ENCODE data around the gene C9orf72.

Gene C9orf72

GRCh38 chr9:27573634-27574590 lies 631 bp upstream of the C9orf72 start:
- peak; percentile 98 for DNase-seq

GRCh38 chr9:27572566-27572917 lies 739 bp downstream of the C9orf72 start:
- no peak for DNase-seq

DNA sequence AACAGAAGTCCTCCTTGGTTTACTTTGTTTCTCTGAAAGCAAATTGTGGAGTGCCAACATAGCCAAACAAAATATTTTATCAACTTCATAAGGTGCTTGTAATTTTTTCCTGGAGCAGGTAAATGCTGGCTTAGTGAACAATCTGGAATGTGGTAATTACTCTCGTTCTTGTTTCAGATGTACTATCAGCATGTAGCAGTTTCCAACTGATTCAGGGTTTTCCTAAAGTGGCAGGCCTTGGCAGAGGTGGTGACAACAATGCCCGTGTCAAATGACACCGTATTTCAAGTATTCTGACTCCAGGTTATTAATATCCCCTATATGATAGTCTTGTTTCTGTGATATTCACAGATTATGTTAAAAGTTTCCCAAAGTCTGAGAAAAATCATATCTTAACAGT lies 1.2 kb downstream of the C9orf72 start:
- DNase-seq, result no peak

DNA sequence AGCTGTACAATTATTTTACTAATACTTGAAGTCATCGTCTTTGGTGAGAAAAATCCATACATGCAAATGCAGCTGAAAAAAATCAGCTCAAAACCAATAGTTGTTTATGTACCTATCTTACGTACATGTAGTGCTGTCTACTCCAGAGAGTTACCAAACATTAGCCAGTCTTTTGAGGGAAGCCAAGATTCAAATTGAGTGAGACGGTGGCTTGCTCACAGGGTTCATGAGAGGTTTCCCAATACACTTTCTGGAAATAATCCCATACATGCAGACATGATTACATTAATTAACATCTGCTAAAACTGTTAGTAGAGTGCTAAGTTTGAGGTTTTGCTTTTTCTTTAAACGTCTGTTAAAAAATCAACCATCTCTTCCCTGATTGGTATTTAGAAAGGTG lies 2.3 kb downstream of the C9orf72 start:
- no peak for DNase-seq

GRCh38 chr9:27569406-27569805 lies 3.9 kb downstream of the C9orf72 start:
- no peak for DNase-seq

DNA sequence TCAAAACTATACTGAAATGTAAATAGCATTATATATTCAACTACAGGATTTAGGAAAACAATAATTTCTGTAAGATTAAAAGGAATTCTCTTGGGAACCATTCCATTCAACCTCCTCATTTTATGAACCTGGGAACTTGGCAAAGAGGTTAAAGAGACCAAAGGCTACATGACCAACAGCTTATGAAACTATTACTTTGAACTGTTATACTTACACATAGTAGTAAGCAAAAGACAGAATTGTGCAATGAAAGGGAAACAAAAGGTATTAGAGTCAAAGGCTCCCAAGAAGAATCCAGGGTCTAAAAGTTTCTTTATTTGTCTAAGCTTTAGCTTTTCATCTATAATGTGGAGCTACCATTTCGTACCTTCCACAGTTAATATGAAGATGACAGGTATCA lies 7.2 kb downstream of the C9orf72 start:
- no peak for DNase-seq

DNA sequence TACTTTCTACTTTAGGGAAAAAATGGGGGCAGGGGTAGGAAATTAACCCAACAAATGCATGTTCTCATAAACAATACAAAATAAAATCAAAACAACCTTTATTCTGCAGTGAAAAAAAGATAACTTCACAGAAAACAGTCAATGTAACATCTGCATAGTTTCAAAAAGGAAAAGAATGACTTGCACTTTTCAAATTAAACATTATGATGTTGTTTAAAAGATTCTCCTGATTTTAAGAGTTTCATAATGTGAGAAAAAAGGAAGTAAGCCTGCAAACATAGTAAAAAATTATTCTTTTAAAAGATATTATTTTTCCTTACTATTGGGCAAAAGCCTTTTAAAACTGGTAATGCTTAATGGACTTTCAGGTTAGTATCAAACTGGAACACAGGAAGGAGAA lies 7.6 kb downstream of the C9orf72 start:
- DNase-seq, result no peak

DNA sequence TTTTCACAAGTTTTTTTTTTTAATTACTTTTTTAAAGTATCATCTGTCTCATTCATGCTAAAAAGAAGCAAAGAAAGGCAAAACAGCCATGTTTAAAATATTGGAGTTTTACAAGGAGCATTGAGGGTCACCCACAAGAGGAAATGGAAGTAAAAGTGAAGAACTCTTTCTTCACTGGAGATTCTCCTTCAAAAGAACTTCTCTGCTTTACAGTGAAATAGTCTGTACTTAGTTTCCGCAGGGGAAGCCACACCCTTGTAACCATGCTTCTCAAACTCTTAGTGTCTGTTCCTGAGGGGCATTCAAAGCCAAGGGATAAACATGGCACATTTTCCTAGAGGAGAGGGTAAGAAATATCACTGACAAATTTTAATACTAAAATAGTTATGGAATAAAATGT lies 8.6 kb downstream of the C9orf72 start:
- DNase-seq, result no peak

GRCh38 chr9:27563738-27564430 lies 9.4 kb downstream of the C9orf72 start:
- no peak for DNase-seq

- no peak for DNase-seq
These were observed 11.6 kb downstream of the C9orf72 start for GRCh38 chr9:27561685-27562084.

DNA sequence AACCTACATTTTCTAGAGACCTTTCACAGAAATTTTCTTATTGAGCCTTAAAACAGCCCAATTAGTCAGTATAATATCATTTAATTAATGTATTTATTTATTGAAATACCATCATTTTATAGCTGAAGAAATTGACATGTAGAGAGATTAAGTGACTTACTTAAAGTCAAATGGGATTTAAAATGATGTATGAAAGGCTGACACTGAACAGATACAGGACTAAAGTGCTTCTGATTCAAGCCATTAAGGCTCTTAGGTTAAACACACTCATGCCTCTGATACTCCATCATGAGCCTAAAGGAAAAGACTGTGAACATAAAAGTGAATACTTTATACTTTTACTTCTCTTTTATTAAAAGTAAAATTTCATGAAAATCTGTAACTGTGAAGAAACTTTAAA lies 12.8 kb downstream of the C9orf72 start:
- no peak for DNase-seq

DNA sequence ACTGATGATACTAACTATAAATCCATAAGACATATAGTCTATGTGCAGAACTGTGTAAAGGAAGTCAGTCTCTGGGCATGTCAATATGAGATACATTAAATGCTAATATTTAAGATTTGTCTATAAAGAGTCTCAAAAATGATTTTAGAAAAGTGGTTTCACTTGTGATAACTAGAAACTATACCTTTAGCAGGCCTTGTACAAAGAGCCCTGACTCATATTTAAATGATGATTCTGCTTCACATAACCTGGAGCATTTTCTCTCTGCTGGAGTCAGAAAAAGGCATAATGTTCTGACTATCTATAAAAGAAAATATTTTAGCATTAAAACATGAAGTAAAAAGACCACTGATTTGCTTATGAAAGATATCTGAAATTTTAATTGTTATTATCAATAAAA lies 15.0 kb downstream of the C9orf72 start:
- no peak for DNase-seq

DNA sequence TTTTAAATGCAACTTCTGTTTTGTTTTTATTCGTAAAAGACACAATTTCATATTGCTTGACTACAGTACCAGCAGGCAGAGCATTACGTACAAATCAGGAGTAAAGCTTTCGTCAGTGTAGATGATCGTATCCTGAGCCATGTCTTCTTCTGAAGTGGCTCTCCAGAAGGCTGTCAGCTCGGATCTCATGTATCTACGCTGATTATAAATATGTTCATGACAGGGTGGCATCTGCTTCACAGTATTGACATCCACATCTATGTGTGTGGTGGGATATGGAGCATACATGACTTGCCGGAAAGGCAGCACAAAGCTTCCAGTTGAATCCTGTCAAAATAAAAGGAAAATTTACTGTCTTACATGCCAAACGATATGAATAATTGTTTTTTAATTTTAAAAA lies 16.8 kb downstream of the C9orf72 start:
- no peak for DNase-seq

GRCh38 chr9:27554712-27555111 lies 18.6 kb downstream of the C9orf72 start:
- DNase-seq, result no peak

GRCh38 chr9:27549196-27549755 lies 24.0 kb downstream of the C9orf72 start:
- DNase-seq, result no peak

GRCh38 chr9:27548055-27548741 lies 25.1 kb downstream of the C9orf72 start:
- peak; percentile 31 for DNase-seq

DNA sequence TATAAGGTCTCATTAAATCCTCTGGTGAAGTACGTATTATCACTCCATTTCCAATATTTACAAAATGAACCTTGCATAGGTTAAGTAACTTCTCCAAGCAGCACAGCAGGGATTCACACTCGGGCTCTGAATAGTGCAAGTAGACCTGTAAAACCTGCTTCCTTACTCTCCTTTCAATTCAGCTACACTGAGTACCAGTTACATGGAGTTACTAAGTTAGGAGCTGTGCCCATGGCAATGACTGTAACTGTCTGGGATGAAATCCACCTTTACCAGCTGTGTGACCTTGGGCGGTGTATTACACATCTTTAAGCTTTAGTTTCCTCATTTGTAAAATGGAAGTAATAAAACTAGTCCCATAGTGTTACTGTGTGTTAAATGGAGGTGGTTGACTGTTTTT lies 27.8 kb downstream of the C9orf72 start:
- DNase-seq, result no peak

DNA sequence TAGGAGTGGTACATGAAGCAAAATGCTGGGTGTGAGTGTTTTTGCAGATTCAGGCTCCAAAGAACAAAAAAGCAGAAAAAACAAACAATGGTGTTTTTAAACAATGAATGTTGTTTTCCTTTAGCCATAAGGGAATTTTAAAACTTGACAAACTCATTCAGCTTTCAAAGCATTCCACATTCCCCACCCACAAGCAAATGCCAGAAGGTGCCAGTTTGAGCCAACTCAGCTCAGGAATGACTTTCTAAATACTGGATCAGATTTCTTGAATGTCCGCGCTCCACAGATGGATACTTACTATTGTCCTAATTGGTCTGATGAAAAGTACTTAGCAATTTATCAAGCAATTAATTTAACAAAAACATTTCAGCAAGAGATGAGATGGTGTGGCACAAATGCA lies 30.8 kb downstream of the C9orf72 start:
- DNase-seq, result no peak

DNA sequence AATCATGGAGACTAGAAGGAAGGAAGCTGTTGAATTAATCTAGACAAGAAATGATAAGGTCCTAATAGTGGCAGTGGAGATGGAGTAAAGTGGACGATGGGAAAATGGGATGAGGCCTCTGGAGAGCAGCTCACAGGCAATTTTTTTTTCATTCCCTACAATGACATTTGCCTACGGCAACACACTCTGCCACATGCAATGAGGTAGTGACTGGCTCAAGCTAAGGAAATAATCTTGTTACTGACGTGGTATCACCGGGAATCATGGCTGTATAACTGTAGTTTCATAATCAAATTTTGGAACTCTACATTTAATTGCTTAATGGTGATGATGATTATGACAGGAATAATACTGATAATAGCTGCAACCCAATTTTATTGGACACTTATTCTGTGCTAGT lies 31.5 kb downstream of the C9orf72 start:
- DNase-seq, result no peak

DNA sequence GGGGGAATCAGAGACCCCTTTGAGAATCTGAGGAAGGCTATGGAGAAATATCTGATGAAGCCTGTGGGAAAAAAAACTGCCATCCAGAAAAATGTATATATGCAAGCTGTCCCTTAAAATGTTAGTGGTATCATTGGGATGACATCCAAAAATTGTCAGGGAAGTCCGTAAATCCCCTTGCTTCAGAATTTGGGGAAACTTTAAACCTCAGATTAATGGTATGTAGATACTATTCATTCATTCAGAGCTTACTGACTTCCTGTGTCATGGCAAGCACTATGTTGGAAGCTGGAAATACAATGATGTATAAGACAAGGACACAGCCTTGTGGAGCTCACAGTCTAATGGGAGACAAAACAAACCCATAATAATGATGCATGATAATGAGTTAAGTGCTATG lies 32.8 kb downstream of the C9orf72 start:
- no peak for DNase-seq

GRCh38 chr9:27539479-27540441 lies 33.5 kb downstream of the C9orf72 start:
- no peak for DNase-seq

DNA sequence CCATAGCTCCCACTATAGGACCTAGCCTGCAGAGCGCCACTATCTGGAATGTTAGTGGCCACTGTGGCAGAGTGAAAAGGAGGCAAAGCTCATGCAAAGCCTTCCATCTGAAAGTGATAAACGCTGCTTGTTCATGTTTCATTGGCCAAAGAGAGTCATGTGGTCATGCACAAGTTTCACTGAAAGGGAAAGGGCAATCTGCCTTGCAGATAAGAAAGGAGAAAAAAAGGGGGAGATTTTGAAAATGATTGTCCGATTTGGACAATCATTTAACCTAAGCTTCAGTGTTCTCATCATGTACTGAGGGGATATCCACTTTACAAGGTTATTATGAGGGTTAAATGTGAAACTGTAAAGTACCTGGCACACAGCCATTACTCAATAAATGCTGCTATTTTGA lies 34.6 kb downstream of the C9orf72 start:
- DNase-seq, result no peak
